Gastroesophageal sphincter (tissue), 4 donors: ENCODE data around the gene ASTE1. TPM values are rescaled to one million over a fixed set of nuclear protein-coding genes. Genes with fewer than 3 reads are reported as not detected.

Source experiments
- ATAC-seq: fragments of 150-250 bp; one replicate; pipeline ENCODE4 v1.9.1; 2016; ENCODE audit warnings: mild to moderate bottlenecking, moderate library complexity
- H3K27ac ChIP-seq, 4 donors: fragments of 200-600 bp; sonication (generic) in 3 of 4; 1 replicate in 3 of 4; 2 replicates in 1 of 4; pipeline ENCODE4 v1.5.1; 2016 to 2019
- H3K27me3 ChIP-seq: fragments of 200-600 bp; sonication (generic); one replicate; pipeline ENCODE4 v1.5.1; 2019
- H3K36me3 ChIP-seq, 2 donors: fragments of 200-600 bp; sonication (generic); one replicate each; pipeline ENCODE4 v1.5.1; 2019; ENCODE audit warnings: control low read depth in 1 of 2
- H3K4me1 ChIP-seq, 3 donors: fragments of 200-600 bp; sonication (generic); 1 replicate in 2 of 3; 2 replicates in 1 of 3; pipeline ENCODE4 v1.5.1; 2016 to 2019; ENCODE audit warnings: control low read depth in 2 of 3
- H3K4me3 ChIP-seq, 2 donors: fragments of 200-600 bp; sonication (generic); one replicate each; pipeline ENCODE4 v1.5.1; 2019; ENCODE audit warnings: mild to moderate bottlenecking in 1 of 2, moderate library complexity in 1 of 2
- H3K9me3 ChIP-seq, 3 donors: fragments of 200-600 bp; sonication (generic); one replicate each; pipeline ENCODE4 v1.5.1; 2017 to 2019; ENCODE audit warnings: control low read depth in 2 of 3
- CTCF ChIP-seq, 4 experiments: fragments of 200-600 bp in 2 of 4; fragments of 450-650 bp in 2 of 4; sonication (generic) in 1 of 4; IDR thresholded peaks; one replicate each; pipeline ENCODE4 v1.5.1; 2017 to 2019; ENCODE audit warnings: antibody characterized with exemption in 4 of 4, mild to moderate bottlenecking in 2 of 4, moderate library complexity in 2 of 4
- EP300 ChIP-seq: sonication (generic); formaldehyde crosslinking; IDR thresholded peaks from one replicate; pipeline ENCODE4 v1.6.1; 2017; ENCODE audit warnings: antibody characterized with exemption, mild to moderate bottlenecking
- POLR2A ChIP-seq, 2 donors: fragments of 450-650 bp; IDR thresholded peaks; one replicate each; pipeline ENCODE4 v1.6.1; 2017; ENCODE audit warnings: antibody characterized with exemption in 2 of 2, mild to moderate bottlenecking in 2 of 2, moderate library complexity in 1 of 2
- POLR2AphosphoS5 ChIP-seq: sonication (generic); formaldehyde crosslinking; IDR thresholded peaks from one replicate; pipeline ENCODE4 v1.6.1; 2017; ENCODE audit warnings: antibody characterized with exemption
- WGBS, 2 donors: methylation state at CpG; one replicate each; pipeline ENCODE4 v1.1.5; 2018; ENCODE audit warnings: low coverage in 1 of 2; 5-methylcytosine and 5-hydroxymethylcytosine counted together
- total RNA-seq, 4 donors: library from RNA; depleted of rRNA; stranded (reverse); fragments of >200 nt; gene quantifications; one replicate each; pipeline ENCODE4 v1.1.0, GENCODE V29; 2016

The ASTE1 gene
- total RNA-seq, 4 donors from 2014 or later, result 3.0 to 4.8 (median 4.0) TPM

DNA sequence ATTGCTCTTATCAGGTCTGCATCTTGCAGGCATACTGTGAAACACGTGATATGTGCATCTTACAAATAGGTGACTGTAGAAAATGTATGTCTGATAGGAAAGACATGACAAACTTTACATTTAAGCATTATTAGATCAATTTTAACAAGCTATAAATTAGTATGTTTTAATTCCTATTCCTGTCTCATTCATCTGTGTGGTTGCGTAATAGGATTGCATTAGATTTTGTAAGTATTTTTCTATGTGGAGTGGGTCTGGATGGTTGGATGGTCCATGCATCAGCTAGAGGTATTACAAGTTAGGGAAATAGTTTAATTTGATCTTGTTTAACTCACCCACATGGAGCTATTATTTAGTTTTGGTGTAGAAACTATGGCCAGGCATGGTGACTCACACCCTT, 18.8 kb downstream of the ASTE1 start:
- Histone ChIP-seq H3K9me3 (no peaks in the 10 kb centered on the region), H3K27me3 (no peaks in the 10 kb centered on the region), H3K36me3 (peaks cover 0 to 81% of the 10 kb centered on the region in 2 donors), H3K4me1 (no peaks in the 10 kb centered on the region), H3K27ac (no peak overlapping the region), H3K4me3 (no peak overlapping the region)
- no peak for ATAC-seq
- WGBS, 2 donors, result 94 to 100% methylated on average over 2 of the region's 2 CpGs
- no peak for TF ChIP-seq CTCF (IDR thresholded peaks at IDR 0.05)
- TF ChIP-seq POLR2AphosphoS5, result no peak
- no peak for TF ChIP-seq EP300
- no peak for TF ChIP-seq POLR2A (IDR thresholded peaks at IDR 0.05)

DNA sequence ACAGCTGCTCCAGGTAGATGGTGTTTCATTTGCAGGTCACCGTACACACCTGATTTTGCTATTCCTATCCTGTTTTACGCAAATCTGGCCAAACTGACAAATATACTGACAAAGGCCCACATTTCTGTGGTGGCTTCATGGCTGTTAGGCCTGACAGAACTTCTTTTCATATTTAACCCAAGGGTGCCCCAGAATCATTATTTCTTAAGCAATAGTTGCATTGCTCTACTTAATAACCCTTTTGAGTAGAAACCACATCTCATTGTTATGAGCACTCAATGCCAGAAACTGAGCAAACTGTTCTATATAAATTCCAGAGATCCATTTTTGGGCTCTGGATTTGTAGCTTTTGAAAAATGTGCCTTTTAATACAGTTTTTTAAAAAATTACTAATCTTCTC, 19.4 kb downstream of the ASTE1 start:
- Histone ChIP-seq H3K9me3 (no peaks in the 10 kb centered on the region), H3K4me1 (no peaks in the 10 kb centered on the region), H3K27me3 (no peaks in the 10 kb centered on the region), H3K4me3 (no peak overlapping the region), H3K27ac (no peak overlapping the region), H3K36me3 (peaks cover 0 to 81% of the 10 kb centered on the region in 2 donors)
- 94 to 100% methylated on average over 2 of the region's 2 CpGs for WGBS, 2 donors
- ATAC-seq, result no peak
- TF ChIP-seq CTCF (IDR thresholded peaks at IDR 0.05), result no peak
- no peak for TF ChIP-seq POLR2AphosphoS5
- TF ChIP-seq EP300, result no peak
- no peak for TF ChIP-seq POLR2A (IDR thresholded peaks at IDR 0.05)

GRCh38 chr3:131004603-131005002, 22.0 kb downstream of the ASTE1 start:
- no peak for TF ChIP-seq CTCF (IDR thresholded peaks at IDR 0.05)
- Histone ChIP-seq H3K4me3 (no peak overlapping the region), H3K4me1 (no peaks in the 10 kb centered on the region), H3K36me3 (peaks cover 0 to 80% of the 10 kb centered on the region in 2 donors), H3K27me3 (no peaks in the 10 kb centered on the region), H3K27ac (no peak overlapping the region), H3K9me3 (no peaks in the 10 kb centered on the region)
- WGBS, 2 donors, result 88 to 91% methylated on average over 1 of the region's 1 CpG
- no peak for ATAC-seq

GRCh38 chr3:131001071-131001470, 25.6 kb downstream of the ASTE1 start:
- no peak overlapping the region for H3K4me3 ChIP-seq
- H3K36me3 ChIP-seq, result peaks cover 0 to 80% of the 10 kb centered on the region in 2 donors
- no peaks in the 10 kb centered on the region for H3K27me3 ChIP-seq
- no peak overlapping the region for H3K27ac ChIP-seq
- no peak for TF ChIP-seq EP300
- no peak for TF ChIP-seq POLR2AphosphoS5
- no peak for TF ChIP-seq POLR2A (IDR thresholded peaks at IDR 0.05)
- H3K4me1 ChIP-seq, result no peaks in the 10 kb centered on the region
- no peaks in the 10 kb centered on the region for H3K9me3 ChIP-seq
- WGBS, 2 donors, result 76 to 95% methylated on average over 1 of the region's 1 CpG
- no peak for ATAC-seq

- Histone ChIP-seq H3K4me3 (no peak overlapping the region), H3K27ac (no peak overlapping the region), H3K4me1 (no peaks in the 10 kb centered on the region), H3K9me3 (no peaks in the 10 kb centered on the region), H3K27me3 (no peaks in the 10 kb centered on the region), H3K36me3 (peaks cover 0 to 92% of the 10 kb centered on the region in 2 donors)
- TF ChIP-seq CTCF (IDR thresholded peaks at IDR 0.05) (no peak), POLR2A (IDR thresholded peaks at IDR 0.05) (no peak), POLR2AphosphoS5 (no peak), EP300 (no peak)
- no peak for ATAC-seq
- WGBS, 2 donors, result 93 to 94% methylated on average over 7 of the region's 7 CpGs
Measured at GRCh38 chr3:130997289-130997688, 29.3 kb downstream of the ASTE1 start.
